SIG-M5 treated with dmso at 0.1 percent for 504 hours (cell line): ENCODE measurements around the gene HOXC10.

Source experiments
- DNase-seq: peaks from one replicate; lab custom pipeline; 2025; ENCODE audit not compliant: unreplicated experiment; lab: John Stamatoyannopoulos, UW

The HOXC10 gene

DNA sequence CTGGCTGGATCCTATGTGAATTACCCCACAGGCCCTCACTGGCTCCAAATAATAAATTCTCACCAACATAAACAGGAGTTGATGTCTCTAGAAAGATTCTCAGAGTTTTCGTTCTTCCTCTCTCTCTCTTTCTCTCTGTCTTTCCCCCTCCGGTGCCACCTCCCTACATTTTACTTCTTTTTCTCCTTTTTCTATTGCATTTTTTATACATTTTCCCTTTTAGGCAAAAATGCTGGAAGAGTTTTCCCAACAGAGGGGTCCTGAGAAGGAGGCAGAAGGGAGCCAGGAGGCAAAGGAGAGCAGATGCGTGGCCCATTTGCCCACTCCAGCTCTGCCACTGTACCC is 42.5 kb downstream of the HOXC10 start:
- DNase-seq = no peak

DNA sequence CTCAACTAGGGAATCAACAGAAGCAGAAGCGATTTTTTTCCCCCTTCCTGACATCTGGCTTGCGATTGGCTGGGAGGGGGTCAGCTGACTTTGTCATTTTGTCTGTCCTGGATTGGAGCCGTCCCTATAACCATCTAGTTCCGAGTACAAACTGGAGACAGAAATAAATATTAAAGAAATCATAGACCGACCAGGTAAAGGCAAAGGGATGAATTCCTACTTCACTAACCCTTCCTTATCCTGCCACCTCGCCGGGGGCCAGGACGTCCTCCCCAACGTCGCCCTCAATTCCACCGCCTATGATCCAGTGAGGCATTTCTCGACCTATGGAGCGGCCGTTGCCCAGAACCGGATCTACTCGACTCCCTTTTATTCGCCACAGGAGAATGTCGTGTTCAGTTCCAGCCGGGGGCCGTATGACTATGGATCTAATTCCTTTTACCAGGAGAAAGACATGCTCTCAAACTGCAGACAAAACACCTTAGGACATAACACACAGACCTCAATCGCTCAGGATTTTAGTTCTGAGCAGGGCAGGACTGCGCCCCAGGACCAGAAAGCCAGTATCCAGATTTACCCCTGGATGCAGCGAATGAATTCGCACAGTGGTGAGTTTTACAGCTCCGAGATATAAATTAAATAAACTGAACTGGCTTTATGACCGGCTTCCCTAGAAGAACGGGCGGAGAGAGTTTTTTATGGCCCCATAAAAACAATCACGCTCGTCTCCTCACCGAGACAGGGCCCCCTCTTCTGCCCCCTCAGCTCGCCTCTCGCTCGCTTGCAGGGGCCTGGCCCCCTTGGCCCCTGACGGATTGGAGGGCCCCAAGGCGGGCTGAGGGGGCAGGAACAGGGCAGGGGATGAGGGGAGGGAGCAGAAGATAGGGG is 43.6 kb downstream of the HOXC10 start, which contains the start of gene HOXC6:
TSS of gene HOXC6 (plus strand) at position 127 of the 888 bp plus-strand sequence. CDS start at position 209, 82 bp downstream.
- no peak for DNase-seq

DNA sequence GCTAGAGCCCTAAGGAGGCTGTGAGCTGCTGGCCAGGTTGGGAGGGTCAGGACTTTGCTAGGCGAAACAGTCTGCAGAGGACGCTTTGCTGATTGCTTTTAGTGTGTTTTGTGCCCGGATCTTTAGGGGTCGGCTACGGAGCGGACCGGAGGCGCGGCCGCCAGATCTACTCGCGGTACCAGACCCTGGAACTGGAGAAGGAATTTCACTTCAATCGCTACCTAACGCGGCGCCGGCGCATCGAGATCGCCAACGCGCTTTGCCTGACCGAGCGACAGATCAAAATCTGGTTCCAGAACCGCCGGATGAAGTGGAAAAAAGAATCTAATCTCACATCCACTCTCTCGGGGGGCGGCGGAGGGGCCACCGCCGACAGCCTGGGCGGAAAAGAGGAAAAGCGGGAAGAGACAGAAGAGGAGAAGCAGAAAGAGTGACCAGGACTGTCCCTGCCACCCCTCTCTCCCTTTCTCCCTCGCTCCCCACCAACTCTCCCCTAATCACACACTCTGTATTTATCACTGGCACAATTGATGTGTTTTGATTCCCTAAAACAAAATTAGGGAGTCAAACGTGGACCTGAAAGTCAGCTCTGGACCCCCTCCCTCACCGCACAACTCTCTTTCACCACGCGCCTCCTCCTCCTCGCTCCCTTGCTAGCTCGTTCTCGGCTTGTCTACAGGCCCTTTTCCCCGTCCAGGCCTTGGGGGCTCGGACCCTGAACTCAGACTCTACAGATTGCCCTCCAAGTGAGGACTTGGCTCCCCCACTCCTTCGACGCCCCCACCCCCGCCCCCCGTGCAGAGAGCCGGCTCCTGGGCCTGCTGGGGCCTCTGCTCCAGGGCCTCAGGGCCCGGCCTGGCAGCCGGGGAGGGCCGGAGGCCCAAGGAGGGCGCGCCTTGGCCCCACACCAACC is 44.8 kb downstream of the HOXC10 start:
- no peak for DNase-seq

DNA sequence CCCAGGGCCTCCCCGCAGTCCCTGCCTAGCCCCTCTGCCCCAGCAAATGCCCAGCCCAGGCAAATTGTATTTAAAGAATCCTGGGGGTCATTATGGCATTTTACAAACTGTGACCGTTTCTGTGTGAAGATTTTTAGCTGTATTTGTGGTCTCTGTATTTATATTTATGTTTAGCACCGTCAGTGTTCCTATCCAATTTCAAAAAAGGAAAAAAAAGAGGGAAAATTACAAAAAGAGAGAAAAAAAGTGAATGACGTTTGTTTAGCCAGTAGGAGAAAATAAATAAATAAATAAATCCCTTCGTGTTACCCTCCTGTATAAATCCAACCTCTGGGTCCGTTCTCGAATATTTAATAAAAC is 45.5 kb downstream of the HOXC10 start:
- DNase-seq = no peak

DNA sequence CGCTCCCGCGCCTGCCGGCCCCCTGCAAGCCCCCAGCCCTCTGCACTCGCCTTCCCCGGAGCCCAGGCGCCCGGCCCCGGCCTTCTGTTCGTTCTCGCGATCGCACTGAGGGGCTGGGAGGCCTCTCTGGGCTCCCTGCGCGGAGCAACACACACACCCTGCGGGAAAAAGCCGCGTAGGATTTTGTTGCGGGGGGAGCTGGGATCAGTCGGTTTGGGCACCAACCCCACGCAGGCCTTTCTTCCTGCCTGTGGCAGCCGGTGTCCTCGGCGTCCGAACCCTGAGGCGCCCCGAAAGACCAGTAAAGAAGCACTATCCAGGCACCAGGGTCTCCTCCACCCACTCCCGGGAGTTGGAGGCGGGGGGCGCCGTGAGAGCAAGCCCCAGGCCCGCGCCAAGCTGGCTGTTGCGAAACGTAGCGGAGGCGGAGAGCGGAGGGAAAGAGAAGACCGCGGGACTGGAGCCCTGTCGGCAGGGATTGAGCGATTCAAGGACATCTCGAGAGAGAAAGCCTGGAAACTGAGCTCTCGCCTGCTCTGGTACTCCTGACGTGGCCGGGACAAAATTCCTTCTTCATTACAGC is 46.0 kb downstream of the HOXC10 start:
- DNase-seq = no peak

DNA sequence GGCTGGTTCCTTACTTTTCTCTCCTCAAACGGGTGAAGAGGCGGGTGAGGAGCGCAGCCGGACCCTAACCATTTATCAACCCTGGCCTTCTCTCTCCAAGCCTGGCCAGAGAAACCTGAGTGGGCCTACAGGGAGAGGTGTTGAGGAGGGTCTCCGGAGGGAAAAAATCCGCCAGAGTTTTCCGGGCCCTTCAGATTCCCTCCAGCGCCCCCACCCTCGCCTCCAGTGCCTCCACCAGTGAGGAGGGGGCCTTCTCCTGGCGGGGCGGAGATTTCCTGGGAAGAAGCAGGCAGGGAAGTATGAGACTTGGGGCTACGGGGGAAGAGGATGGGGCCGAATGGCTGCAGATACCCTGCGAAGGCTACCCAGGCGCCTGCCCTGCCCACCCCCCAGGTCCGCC is 46.5 kb downstream of the HOXC10 start:
- no peak for DNase-seq

DNA sequence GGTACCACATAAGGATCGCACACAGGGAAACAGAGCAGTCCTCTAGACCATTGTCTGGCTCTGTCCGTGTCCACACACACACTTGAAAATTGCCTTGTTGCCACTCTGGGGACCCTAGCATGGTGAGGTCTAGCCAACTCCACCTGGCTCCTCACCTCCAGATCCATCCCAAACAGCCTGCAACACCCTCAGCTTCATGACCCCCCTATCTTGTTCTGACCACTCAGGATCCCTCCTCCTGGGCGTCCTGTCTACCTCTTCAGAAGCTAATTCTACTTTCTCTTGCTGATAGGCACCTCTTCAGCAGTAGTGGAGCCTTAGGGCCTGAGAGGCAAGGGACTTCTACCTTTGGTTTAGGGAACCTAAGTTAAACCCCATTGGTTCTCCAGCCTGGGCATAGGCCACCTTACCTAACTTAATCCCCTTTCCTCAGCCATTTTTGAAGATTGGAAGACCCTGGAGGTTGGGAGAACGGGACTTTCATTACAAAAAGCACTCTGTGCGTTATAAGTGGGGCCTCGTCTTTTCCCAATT is 47.2 kb downstream of the HOXC10 start:
- DNase-seq = no peak

DNA sequence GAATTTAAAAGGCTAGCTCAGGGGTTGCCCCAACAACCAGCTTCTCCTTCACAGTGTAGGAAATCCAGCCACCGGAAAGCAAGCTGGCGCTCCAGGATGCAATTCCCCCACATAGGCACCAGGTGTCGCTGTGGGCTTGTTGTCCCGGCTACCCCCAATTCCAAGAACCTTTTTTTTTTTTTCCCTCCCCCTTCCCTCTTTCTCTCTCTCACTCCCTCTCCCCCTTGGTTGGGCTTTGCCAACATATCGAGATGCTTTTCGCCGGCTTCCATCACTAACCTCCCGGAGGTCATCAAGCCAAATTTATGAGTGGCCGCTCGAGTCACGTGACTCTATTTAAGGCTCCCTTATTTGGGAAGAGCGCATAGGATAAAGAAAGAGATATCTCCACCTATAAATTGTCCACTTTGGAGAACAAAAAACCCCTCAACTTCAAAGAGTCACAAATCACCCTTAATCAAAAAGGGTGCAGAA is 47.7 kb downstream of the HOXC10 start, which contains the start of gene HOXC5:
TSS of gene HOXC5 (plus strand) at position 424 of the 474 bp plus-strand sequence. CDS start 73 bp downstream, outside the sequence.
- DNase-seq = peak; percentile 34

DNA sequence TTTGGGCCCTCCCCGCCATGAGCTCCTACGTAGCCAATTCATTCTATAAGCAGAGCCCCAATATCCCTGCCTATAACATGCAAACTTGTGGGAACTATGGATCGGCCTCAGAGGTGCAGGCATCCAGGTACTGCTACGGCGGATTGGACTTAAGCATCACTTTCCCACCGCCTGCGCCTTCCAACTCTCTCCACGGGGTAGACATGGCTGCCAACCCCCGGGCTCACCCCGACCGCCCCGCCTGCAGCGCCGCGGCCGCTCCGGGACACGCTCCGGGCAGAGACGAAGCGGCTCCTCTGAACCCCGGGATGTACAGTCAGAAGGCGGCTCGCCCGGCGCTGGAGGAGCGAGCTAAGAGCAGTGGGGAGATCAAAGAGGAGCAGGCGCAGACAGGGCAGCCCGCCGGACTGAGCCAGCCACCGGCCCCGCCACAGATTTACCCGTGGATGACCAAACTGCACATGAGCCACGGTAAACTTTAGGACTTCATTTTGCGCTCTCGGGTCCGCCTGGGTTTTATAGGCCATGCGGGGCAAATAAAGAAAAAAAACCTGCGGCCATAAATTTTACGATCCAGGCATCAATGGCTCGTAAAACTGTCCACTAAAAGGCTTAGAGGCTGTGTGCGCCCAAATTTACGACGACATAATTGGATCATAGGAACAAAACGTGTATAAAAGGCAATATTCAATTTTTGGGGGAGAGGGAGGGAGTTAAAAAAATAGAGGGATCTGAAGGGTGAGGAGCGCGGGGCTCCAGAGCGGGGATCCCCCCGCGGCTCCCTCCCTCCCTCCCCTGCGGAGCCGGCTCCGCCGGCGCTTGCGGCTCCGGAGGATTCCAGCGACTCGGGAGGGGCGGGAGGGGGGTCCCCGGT is 48.4 kb downstream of the HOXC10 start:
- no peak for DNase-seq

DNA sequence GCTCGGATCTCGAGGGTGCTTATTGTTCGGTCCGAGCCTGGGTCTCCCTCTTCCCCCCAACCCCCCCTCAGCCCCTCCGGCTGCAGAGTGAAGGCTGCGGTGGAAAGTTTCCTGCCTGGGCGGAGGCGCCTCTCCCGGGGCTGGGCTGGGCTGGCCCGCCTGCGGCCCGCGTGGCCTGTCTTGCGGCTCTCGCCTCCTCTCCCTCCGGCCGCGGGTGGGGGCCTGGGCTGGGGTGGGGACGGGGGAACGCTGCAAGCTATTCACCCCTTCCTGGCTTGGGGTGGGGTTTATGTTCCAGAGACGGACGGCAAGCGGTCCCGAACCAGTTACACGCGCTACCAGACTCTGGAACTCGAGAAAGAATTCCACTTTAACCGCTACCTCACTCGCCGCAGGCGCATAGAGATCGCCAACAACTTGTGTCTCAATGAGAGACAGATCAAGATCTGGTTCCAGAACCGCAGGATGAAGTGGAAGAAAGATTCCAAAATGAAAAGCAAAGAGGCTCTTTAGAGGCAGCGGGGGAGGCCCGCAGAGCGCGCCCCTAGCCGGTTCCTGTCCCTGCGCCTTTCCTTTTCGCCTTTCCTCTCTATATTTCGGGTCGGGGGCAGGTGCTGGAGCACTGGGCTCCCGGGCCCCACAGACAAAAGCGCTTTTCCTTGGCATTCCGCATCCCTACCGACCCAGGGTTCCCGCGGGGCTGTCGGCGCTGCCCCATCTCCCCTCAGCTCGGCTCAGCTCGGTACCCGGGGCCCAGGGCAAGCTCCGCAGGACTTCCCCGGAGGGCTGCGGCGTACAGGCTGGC is 49.2 kb downstream of the HOXC10 start:
- DNase-seq = no peak

DNA sequence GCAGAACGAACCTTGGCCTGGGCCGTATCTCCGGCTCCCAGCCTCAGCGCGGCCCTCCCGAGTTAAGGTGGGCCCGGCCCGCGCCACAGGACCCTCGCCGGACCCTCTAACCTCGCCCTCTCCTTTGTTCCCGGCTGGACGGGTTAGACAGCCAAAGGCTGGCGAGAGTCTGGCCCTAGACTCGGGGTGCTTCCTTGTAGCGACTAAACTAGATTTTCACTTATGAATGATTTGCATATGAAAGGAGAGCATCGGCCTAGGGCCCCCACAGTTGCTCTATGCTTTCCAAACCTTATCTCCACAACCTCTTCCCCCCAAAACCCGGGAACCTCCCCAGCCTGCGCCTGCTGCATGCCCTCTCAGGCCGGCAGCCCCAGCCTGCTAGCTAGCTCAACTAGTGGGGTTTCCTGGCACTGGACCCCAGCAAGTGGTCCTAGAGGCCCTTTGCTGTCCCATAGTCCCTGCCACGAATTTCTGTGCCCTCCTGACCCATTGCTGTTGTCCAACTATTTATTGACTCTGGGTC is 49.9 kb downstream of the HOXC10 start:
- no peak for DNase-seq

DNA sequence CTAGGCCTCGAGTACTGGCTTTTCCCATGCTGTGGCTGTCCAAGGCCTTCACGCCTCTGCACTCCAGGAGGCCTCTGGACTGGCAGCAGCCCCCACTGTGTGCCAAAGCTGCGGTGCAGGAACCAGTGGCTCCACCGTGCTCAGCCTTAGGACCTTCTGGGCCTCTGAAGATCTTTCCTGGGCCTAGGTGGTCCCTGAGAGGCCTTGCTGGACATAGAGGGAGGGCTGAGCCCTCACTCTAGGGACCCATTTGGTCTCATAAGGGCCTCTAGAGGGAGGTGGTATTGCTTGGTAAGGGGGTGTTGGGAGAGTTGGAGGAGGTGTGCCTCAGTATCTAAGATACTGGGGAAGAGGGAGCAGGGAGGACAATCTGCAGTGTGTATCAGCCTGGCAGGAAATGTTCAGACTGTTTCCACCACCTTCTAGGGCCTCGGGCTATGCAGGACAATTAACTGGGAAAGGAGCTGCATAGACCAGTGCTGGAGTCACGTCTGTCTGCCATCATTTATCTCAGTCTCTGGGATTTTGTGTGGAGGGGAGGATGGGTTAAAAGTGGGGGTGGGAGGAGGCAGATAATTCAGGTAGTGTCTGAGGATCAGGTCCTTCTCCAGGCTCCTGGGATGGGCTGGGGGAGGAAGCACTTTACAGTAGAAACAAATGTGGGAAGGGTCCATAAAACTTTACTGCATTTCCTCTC is 50.8 kb downstream of the HOXC10 start:
- no peak for DNase-seq

DNA sequence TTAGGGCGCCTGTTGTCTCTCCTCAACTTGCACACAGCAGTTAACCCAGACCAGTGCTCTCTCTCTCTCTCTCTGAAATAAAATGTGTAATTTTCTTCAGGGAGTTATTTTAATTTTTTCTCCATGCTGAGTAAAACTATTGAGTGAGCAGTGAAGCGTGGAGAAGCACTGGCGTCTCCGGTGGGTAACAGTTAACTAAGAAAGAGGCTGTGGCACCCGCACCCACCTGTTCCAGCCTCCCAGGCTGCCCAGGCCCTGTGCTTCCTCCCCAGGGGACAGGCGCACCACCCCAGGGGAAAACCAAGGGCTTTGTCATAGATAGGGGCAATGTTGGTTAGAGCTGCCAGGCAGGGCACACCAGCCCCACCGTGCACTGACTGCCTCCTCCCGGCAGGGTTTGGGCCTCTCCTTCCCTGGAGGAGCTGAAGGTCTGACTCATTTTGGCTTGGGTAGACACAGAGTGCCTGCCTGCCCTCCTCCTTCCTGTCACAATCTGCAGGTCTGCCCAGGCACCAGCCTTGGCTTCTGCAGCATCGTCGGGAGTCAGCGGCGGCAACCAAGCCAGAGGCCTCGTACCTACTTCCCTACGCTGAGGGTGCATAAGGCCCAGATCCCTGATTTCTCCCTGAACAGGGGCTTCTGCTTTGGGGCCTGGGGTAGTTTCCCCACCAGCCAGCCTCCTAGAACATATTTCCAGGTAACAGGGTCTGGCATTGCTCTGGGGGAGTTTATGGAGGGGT is 51.8 kb downstream of the HOXC10 start:
- DNase-seq = peak; percentile 24

DNA sequence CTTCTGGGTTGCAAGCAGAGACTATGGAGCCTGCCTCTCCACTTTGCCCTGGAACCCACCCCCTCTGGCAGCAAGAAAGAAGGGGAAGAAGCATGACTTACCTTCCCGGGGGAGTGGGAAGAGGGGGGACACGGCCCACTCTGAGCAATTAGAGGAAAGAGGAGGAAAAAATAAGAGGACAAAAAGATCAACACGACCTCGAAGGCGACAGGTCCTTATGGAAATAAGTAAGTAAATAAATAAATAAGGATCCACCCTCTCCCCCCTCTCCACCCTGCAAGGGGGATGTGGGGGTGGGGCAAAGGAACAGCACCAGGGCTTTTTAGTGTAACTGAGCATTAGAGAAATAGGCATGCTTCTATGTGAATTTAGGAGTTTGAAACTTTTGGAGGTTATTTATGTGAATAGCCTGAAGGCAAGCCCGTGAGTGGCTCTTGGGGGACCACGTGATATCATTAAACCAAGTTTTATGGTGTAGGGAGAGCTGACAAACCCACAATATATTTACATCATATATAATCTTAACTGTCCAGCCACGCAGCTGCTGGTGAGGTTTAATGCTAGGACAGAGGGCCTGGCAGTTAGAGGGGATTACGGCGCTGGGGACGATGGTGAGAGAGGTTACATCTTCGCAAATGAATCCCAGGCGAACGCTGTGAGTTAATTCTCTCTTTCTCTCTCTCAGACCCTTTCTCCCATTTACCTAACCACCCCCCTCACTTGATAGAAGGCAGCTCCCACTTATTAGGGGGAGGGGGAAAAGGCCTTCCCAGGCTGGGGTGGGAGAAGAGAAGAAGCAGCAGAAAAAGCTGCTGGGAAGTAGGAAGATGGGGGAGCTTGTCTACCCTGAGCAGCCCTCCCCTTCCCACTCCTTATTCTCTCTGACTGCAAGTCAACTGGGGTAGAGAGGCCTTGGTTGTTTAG is 52.7 kb downstream of the HOXC10 start:
- DNase-seq = no peak

DNA sequence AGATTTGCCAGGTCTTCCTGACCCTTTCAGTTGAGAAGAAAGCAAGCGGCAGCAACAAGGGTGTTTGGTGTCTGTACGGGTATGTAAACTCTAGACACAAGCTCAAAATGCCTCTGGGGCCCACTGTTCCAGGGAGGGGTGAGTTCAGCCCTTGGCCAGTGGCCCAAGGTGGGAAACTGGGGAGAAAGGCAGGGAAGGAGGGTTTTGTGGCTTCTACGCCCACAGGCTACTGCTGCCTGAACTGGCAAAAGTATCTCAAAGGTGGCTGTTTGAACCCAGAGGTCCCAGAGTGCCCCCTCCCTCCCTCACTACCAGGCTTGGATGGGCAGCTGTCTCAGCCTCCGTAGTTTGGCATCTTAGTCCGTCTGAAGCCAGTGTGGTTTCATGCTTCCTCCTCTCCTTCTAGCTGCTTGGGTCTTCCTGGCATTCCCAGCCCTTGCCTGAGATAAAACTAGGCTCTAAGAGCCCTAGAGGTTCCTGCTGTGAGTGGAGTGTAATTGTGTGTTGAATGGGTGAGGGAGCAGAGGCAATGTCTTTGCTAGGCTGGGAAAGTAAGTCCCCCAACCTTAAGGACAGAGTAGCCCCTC is 53.4 kb downstream of the HOXC10 start:
- no peak for DNase-seq

DNA sequence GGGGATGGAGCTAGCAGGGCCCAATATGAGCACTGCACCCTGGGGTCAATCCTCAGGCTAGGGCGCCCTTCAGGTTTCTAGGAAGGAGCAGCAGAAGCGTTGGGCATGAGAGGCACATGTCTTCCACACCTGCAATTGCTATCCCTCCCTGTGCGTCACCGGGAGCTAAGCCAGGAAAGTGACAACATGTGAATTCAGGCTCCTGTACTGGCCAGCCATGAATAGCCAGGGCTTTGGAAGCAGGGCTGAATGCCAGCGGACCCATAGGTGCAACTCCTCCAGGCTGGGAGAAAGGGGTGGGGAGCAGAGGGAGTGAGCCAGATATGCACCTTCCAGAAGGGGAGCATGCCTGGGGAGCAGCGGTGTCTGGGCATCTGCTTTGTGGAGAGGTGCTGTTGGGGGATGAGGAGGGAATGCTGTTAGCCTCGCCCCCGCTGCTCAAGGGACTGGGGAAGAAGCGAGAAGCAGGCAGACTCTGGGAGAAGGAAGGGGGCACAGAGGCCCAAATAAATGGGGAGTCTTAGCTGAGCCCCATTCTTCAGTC is 54.0 kb downstream of the HOXC10 start:
- DNase-seq = no peak
